CD4-positive, alpha-beta T cell treated with Interleukin-1 beta for 1 hour (primary cell): ENCODE results near the gene DGKH.
"Not testable (repeated sequence)": the region's sequence is repeated elsewhere in the genome, so short reads cannot be mapped to it uniquely, and the experiment has no call there.

Source experiments
- DNase-seq, 2 donors: peaks; one replicate each; pipeline ENCODE4 v3.0.0-alpha.2; 2020 to 2022

The DGKH gene

GRCh38 chr13:42119041-42119440, 70.6 kb downstream of the DGKH start:
- DNase-seq = no peak

DNA sequence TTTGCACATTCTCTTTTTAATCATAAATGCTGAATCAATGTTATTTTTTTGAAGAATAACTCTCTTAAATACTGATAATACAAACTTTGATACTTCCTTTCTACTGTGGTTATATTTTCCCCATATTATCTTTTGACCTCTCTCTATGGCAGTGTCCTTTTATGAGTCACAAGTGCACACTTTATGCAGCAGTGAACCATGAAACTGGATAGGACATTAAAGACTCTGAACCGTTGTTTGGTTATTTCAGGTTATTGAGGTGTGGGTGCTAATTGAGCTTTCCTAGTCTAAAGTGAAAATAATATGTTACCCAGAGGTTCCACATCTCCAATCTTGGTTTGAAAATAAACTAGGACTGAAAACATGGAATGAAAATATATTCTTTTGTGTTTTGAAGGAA, 71.4 kb downstream of the DGKH start:
- no peak for DNase-seq

- no peak for DNase-seq
Observed at GRCh38 chr13:42123600-42123999, 75.2 kb downstream of the DGKH start.

GRCh38 chr13:42125046-42125445, 76.6 kb downstream of the DGKH start:
- no peak for DNase-seq

GRCh38 chr13:42127047-42127446, 78.6 kb downstream of the DGKH start:
- no peak for DNase-seq

- no peak for DNase-seq
Observed at GRCh38 chr13:42129033-42129432, 80.6 kb downstream of the DGKH start.

DNA sequence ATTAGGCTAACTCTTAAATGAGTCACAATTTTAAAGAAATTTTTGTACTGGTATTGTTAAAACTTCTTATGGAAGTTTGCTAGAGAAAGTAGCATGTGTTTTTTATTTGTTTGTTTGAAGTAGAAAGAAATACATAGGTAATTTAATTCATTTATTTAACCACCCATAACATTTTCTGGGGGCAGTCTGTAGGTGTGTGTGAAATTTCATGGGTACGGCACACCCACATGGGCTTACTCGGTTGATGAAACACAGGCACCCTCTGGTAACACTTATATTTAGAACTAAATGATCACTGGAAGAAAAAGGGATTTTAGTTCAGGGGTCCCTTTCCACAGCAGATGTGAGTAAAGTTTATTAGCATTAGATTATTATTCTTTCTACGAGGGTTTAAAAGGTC, 88.1 kb downstream of the DGKH start:
- no peak for DNase-seq

DNA sequence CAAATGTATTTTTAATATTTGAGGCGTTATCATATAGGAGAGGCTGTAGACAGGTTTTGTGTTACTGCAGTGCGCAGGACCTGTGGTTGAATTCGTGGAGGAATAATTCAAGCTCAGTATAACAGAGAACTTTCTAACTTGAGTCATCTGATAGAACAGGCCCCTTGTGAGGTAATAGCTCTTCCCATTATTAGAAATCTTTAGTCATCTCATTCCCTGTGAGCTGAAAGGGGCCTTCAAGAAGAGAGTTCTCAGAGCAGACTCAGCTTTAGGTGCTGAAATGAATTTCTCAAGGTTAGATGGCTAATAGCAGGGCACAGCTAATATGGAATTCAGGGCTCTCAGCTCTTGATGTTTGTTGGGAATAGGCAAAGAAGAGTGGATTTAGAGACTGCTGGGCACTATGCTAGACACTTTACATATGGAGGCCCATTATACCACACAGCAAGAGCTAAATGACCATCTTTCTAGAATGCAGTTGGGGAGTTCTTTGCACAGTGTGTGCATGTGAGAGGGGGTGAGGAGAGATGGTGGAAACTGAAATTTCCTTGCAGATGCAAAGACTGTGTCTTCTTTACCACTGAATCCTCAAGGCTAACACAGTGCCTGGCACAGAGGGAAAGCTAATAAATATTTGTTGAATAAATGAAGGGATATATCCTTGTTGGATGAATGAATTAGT, 89.5 kb downstream of the DGKH start:
- no peak for DNase-seq

GRCh38 chr13:42140494-42140893, 92.0 kb downstream of the DGKH start:
- DNase-seq = no peak

DNA sequence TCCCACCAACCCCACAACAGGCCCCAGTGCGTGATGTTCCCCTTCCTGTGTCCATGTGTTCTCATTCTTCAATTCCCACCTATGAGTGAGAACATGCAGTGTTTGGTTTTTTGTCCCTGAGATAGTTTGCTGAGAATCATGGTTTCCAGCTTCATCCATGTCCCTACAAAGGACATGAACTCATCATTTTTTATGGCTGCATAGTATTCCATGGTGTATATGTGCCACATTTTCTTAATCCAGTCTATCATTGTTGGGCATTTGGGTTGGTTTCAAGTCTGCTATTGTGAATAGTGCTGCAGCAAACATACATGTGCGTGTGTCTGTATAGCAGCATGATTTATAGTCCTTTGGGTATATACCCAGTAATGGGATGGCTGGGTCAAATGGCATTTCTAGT, 92.6 kb downstream of the DGKH start:
- not testable (repeated sequence) for DNase-seq

- DNase-seq = no peak
Observed at GRCh38 chr13:42146359-42146758, 97.9 kb downstream of the DGKH start.

GRCh38 chr13:42148538-42148937, 100.1 kb downstream of the DGKH start:
- no peak for DNase-seq

GRCh38 chr13:42149136-42149535, 100.7 kb downstream of the DGKH start:
- DNase-seq = no peak

- DNase-seq = no peak
Observed at GRCh38 chr13:42151781-42152180, 103.3 kb downstream of the DGKH start.

GRCh38 chr13:42152495-42152894, 104.0 kb downstream of the DGKH start:
- DNase-seq = no peak

DNA sequence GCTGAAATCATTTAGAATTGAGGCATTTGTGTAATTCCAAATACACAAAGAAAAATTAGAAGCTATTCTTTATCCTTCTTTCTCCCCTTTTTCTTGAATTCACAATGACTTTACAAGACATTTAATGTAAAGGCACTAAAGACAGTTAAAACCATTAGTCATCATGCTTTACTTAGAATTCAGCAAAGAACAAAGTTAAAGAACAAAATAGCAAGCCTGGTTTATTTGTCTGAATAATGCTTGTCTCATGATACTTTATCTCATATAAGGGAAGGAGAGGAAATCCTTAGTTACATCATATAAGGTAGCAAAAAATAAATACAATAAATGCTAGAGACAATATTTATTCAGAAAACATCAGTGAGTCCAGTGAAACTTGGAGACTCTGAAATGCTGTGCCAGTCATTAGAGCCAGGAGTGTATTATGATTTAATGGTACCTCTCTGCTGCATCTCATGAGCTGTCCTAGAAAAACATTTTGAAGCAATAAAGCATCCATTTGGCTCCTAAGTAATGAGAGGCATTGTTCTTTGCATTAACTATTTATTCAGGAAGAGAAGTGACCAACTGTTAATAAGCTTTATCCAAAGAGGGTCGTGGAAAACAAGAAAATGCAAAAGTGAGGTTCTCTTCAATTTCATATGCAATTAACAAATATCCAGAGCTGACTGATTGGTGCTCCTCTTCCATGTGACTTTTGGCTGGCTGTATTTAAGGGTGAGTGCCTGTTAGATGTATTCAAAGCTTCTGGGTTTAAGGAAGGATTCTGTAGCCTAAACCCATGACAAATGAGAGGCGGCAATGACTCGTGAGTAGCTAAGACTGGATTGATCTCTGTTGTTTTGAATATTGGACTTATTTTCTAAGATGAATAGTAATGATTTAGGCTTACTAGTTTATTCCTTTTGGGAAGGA, 105.0 kb downstream of the DGKH start:
- no peak for DNase-seq

- DNase-seq = no peak
Observed at GRCh38 chr13:42155251-42155650, 106.8 kb downstream of the DGKH start.

DNA sequence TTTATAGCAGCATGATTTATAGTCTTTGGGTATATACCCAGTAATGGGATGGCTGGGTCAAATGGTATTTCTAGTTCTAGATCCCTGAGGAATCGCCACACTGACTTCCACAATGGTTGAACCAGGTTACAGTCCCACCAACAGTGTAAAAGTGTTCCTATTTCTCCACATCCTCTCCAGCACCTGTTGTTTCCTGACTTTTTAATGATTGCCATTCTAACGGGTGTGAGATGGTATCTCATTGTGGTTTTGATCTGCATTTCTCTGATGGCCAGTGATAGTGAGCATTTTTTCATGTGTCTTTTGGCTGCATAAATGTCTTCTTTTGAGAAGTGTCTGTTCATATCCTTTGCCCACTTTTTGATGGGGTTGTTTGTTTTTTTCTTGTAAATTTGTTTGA, 114.9 kb downstream of the DGKH start:
- not testable (repeated sequence) for DNase-seq

GRCh38 chr13:42163910-42164309, 115.5 kb downstream of the DGKH start:
- not testable (repeated sequence) for DNase-seq

- DNase-seq = no peak
Observed at GRCh38 chr13:42164557-42165125, 116.2 kb downstream of the DGKH start.

GRCh38 chr13:42168496-42168895, 120.0 kb downstream of the DGKH start:
- DNase-seq = no peak

DNA sequence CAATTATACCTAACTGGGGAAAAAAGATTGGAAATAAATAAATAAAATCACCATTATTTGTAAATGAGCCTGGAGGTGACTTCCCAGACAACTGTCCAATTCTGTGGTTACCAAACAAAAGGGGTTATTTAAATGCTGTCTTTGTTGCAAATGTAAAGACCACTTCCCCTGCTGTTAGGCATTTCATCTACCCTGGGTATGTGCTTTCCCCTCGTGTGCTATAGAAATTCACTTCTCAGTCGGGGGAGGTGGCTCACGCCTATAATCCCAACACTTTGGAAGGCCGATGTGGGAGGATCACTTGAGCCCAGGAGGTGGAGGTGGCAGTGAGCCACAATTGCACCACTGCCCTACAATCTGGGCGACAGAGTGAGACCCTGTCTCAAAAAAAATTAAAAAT, 121.6 kb downstream of the DGKH start:
- DNase-seq = no peak

DNA sequence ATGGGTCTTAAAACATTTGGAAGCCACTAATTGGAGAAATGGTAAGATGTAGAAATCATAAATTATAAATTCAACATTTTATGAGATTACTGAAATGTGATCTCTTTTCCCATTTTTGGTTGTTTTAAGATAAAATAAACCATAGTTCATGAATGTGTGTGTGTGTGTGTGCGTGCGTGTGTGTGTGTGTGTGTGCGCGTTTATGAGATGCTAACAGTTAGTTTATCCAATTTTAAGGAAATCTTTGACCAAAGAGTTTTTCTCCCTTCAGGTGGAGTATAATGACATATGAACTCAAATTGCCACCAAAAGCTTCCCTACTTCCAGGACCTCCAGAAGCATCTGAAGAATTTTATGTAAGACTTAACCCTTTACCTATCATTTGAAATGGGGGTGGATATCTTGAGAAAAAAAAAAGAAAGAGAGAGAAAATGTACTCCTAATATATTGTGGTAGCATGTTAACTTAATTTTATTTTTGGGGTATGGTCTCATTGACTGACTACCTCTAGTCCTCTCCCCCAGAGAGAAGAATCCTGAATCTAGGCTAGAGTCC, 125.4 kb downstream of the DGKH start:
- DNase-seq = no peak
